Natural killer cell (primary cell): Measurements from ENCODE around the gene PCNA. TPM values are rescaled to one million over a fixed set of nuclear protein-coding genes. Genes with fewer than 3 reads are reported as not detected.

ENCODE experiments used
- ATAC-seq, 3 donors: fragments of 150-1000 bp in 2 of 3; fragments of 200-7000 bp in 1 of 3; cut with Tn5 transposase; 1 replicate in 1 of 3; 2 replicates in 2 of 3; pipeline ENCODE4 v1.10.0; 2021; ENCODE audit warnings: mild to moderate bottlenecking in 2 of 3, moderate library complexity in 2 of 3
- DNase-seq, 2 donors: peaks; one replicate each; pipeline versions ENCODE4 v3.0.0 to v3.0.0-alpha.2; 2013 to 2021; ENCODE audit warnings: mixed read lengths in 1 of 2
- H3K27ac ChIP-seq: one replicate; pipeline ENCODE4 v1.5.1; 2013; ENCODE audit warnings: mild to moderate bottlenecking, low read length
- H3K27me3 ChIP-seq: one replicate; pipeline ENCODE4 v1.6.1; 2013; ENCODE audit warnings: low read length; ENCODE audit not compliant: control insufficient read depth, insufficient read depth
- H3K36me3 ChIP-seq: one replicate; pipeline ENCODE4 v1.6.1; 2013; ENCODE audit warnings: low read length; ENCODE audit not compliant: control insufficient read depth, insufficient read depth
- H3K4me1 ChIP-seq: one replicate; pipeline ENCODE4 v1.6.1; 2013; ENCODE audit warnings: low read length; ENCODE audit not compliant: control insufficient read depth, insufficient read depth
- H3K4me3 ChIP-seq: one replicate; pipeline ENCODE4 v1.5.1; 2013; ENCODE audit warnings: low read length
- H3K9me3 ChIP-seq: one replicate; pipeline ENCODE4 v1.6.1; 2013; ENCODE audit warnings: low read length; ENCODE audit not compliant: control insufficient read depth, insufficient read depth
- H3K27ac Mint-ChIP-seq, 2 donors: one replicate each; pipeline ENCODE4 v1.8.0; 2022; ENCODE audit warnings: mild to moderate bottlenecking in 2 of 2, mixed read lengths in 2 of 2, moderate library complexity in 1 of 2
- H3K27me3 Mint-ChIP-seq, 2 donors: one replicate each; pipeline ENCODE4 v1.8.0; 2022; ENCODE audit warnings: low read depth in 2 of 2, mixed read lengths in 2 of 2
- H3K36me3 Mint-ChIP-seq: one replicate; pipeline ENCODE4 v1.8.0; 2022; ENCODE audit warnings: mixed read lengths
- H3K4me1 Mint-ChIP-seq, 2 donors: one replicate each; pipeline ENCODE4 v1.8.0; 2022; ENCODE audit warnings: mixed read lengths in 2 of 2
- H3K4me3 Mint-ChIP-seq: one replicate; pipeline ENCODE4 v1.8.0; 2022; ENCODE audit warnings: mild to moderate bottlenecking, moderate library complexity, mixed read lengths
- H3K9me3 Mint-ChIP-seq, 2 donors: one replicate each; pipeline ENCODE4 v1.8.0; 2022; ENCODE audit warnings: mixed read lengths in 2 of 2
- WGBS: methylation state at CpG from one replicate; pipeline ENCODE4 v1.1.7; 2013; ENCODE audit warnings: missing lambda C conversion rate; ENCODE audit not compliant: insufficient coverage; 5-methylcytosine and 5-hydroxymethylcytosine counted together
- intact Hi-C: fragments of 100-400 bp; cut with micrococcal nuclease; formaldehyde crosslinking; loops from one replicate; pipeline ENCODE4 v1.14.2; 2022
- total RNA-seq, 4 donors: library from RNA; stranded (reverse); fragments of 120-200 nt in 1 of 4; gene quantifications; one replicate each; pipeline versions ENCODE4 v1.2.3 to v1.2.4, GENCODE V29; 2013 to 2022
- TF ChIP-seq, protein P1 (sequence below): fragments of 200-600 bp; IDR thresholded peaks from one replicate; pipeline ENCODE4 v1.8.0; 2022; ENCODE audit warnings: antibody characterized with exemption

The PCNA gene
- total RNA-seq, 3 donors from 2014 or later (not counting 1 experiment from before 2014, with no cell fraction given) = 41.5 to 50.6 (median 46.9) TPM

DNA sequence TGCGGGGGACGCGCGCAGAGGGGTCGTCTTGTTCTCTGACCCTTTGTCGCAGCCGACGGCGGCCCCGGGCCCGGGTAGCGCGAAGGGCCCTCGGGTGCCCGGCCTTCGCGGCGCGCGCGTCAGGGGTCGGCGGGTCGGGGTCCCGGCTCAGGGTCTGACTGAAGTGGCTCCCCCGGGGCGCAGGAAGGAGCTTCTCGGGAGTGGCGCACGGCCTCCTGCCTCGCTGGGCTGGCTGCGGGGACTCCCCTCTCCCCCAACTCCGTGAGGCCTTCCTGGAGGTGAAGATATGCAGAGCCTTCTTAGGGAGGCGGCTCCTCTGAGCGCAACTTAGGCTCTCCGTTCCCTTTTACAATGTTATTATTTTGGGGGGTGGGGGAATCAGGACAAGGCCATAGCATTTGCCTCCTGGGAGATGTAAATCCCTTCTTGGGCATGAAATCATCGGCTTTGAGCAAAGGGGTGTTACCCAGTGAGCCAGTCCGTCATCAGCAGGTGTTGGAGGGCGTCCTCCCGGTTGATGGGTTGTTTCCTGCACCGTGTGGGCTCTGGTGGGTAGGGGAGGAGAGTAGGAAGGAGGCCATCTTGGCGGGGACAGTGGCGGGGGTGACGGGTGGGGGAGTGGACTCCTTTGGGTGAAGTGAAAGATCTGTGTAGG lies 7.6 kb upstream of the PCNA start:
- ATAC-seq (peak; percentile 18 to 39 (median 31)), DNase-seq (peak; percentile 49 to 85)
- Histone ChIP-seq H3K4me1 (peaks cover 22% of the 10 kb centered on the region), H3K9me3 (no peaks in the 10 kb centered on the region), H3K4me3 (peak overlapping the region; percentile 61), H3K27ac (peak overlapping the region; percentile 93), H3K36me3 (peaks cover 2% of the 10 kb centered on the region), H3K27me3 (no peaks in the 10 kb centered on the region)
- H3K9me3 Mint-ChIP-seq = no peaks in the 10 kb centered on the region
- peak overlapping the region; percentile 92 for H3K4me3 Mint-ChIP-seq
- no peaks in the 10 kb centered on the region for H3K36me3 Mint-ChIP-seq
- TF ChIP-seq, protein P1, sequence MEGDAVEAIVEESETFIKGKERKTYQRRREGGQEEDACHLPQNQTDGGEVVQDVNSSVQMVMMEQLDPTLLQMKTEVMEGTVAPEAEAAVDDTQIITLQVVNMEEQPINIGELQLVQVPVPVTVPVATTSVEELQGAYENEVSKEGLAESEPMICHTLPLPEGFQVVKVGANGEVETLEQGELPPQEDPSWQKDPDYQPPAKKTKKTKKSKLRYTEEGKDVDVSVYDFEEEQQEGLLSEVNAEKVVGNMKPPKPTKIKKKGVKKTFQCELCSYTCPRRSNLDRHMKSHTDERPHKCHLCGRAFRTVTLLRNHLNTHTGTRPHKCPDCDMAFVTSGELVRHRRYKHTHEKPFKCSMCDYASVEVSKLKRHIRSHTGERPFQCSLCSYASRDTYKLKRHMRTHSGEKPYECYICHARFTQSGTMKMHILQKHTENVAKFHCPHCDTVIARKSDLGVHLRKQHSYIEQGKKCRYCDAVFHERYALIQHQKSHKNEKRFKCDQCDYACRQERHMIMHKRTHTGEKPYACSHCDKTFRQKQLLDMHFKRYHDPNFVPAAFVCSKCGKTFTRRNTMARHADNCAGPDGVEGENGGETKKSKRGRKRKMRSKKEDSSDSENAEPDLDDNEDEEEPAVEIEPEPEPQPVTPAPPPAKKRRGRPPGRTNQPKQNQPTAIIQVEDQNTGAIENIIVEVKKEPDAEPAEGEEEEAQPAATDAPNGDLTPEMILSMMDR = no peak
- H3K4me1 Mint-ChIP-seq = peaks cover 27 to 31% of the 10 kb centered on the region in 2 donors
- intact Hi-C loops = loop anchor here (5.0 kb wide), 1 partner anchor 50 kb away; no protein-coding TSS in a partner anchor
- no peaks in the 10 kb centered on the region for H3K27me3 Mint-ChIP-seq
- peak overlapping the region; percentile 86 to 98 for H3K27ac Mint-ChIP-seq
- WGBS = under 1% methylated on average over 38 of the region's 44 CpGs

DNA sequence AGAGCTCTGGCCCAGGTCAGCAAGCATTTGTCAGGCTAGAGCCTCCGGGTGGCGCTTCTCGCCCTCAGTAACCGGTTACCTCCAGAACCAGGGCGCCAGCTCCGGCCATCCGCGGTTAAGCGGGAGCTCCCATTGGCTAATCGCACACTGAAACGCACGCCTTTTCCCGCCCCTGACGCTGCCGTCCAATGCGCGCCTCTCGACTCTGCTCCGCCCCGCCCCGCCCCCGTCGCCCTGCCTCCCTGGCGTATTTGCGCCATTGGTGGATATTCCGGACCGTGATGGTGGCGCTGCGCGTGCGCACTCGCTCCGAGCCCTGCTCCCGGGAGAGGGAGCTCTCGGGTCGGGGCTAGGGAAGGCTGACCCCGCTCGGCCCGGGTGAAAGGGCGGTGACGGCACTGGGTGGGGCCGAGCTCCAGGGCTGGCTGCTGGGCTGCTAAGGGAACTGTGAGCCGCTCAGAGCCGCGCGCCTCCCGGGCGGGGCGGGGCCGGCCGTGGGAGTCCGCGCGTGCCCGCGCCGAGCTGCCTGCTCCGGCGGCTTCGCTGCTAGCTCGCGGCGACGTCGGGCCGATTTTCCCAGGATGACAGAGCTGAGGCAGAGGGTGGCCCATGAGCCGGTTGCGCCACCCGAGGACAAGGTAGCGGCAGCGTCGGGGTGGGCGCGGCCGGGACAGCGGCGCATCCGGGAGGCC lies 6.9 kb upstream of the PCNA start, which contains the start of gene CDS2:
CDS2 (plus strand) TSS at position 497 of the 692 bp plus-strand sequence; CDS start at position 582, 85 bp downstream.
- Histone ChIP-seq H3K9me3 (no peaks in the 10 kb centered on the region), H3K36me3 (peaks cover 2% of the 10 kb centered on the region), H3K27me3 (no peaks in the 10 kb centered on the region), H3K4me1 (peaks cover 22% of the 10 kb centered on the region), H3K4me3 (peak within 1 kb of the TSS; percentile 61), H3K27ac (peak within 1 kb of the TSS; percentile 93)
- peak; percentile 98 to 100 for DNase-seq
- H3K4me1 Mint-ChIP-seq = peaks cover 27 to 31% of the 10 kb centered on the region in 2 donors
- no peaks in the 10 kb centered on the region for H3K27me3 Mint-ChIP-seq
- under 1% methylated on average over 78 of the region's 78 CpGs for WGBS
- TF ChIP-seq, protein P1 = peak; percentile 46
- intact Hi-C loops = loop anchor here (1.0 to 5.0 kb wide), 2 partner anchors 49 to 66 kb away; no protein-coding TSS in a partner anchor
- H3K4me3 Mint-ChIP-seq = peak within 1 kb of the TSS; percentile 92
- no peaks in the 10 kb centered on the region for H3K36me3 Mint-ChIP-seq
- peak within 1 kb of the TSS; percentile 86 to 98 for H3K27ac Mint-ChIP-seq
- no peaks in the 10 kb centered on the region for H3K9me3 Mint-ChIP-seq
- peak; percentile 83 to 96 (median 86) for ATAC-seq

DNA sequence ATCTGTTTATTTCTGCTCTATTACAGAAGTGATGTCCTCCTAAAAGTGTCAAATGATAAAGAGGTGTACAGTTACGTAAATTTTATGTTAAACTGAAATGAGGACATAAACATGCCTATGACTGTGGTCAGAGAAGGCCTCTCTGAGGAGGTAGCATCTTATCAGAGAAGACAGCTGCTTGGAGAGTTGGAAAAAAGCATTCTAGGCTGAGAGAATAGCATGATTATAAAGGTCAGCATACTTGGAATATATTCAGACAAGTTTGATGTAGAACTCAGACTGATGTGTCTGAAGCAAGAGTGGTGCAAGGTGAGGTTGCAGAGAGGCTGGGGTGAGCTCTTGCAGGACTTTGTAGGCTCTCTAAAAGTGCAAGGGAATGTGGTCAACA lies 3.1 kb upstream of the PCNA start:
- H3K4me1 ChIP-seq = peaks cover 29% of the 10 kb centered on the region
- Mint-ChIP-seq H3K27ac (no peak overlapping the region), H3K4me3 (no peak overlapping the region), H3K36me3 (no peaks in the 10 kb centered on the region), H3K9me3 (no peaks in the 10 kb centered on the region), H3K27me3 (no peaks in the 10 kb centered on the region), H3K4me1 (peaks cover 15 to 39% of the 10 kb centered on the region in 2 donors)
- H3K9me3 ChIP-seq = no peaks in the 10 kb centered on the region
- H3K4me3 ChIP-seq = no peak overlapping the region
- H3K27ac ChIP-seq = no peak overlapping the region
- TF ChIP-seq, protein P1 = no peak
- WGBS = 89% methylated on average over 1 of the region's 1 CpG
- intact Hi-C loops = no loop called here
- ATAC-seq (no peak), DNase-seq (no peak)
- no peaks in the 10 kb centered on the region for H3K27me3 ChIP-seq
- no peaks in the 10 kb centered on the region for H3K36me3 ChIP-seq
